ENCODE results near the gene TMEM163. TPM values are rescaled to one million over a fixed set of nuclear protein-coding genes. Genes with fewer than 3 reads are reported as not detected.

TMEM163 gene
- total RNA-seq, 2 experiments from 2014 or later, result 0.51 TPM; not detected in 1

- intact Hi-C loops (cut with micrococcal nuclease; ENCODE audit: unreplicated experiment), result no loop called here
- H3K9me2 ChIP-seq (ENCODE audit: insufficient read depth, low read length), result no peaks in the 10 kb centered on the region
- no peaks in the 10 kb centered on the region for H3K9me3 ChIP-seq (ENCODE audit: low read length)
- no TSS peak for BruUV-seq (replicated peaks)
- H3K4me3 ChIP-seq (ENCODE audit: low read depth, low read length, poor library complexity, severe bottlenecking), result no peak overlapping the region
- no peak overlapping the region for H3K27ac ChIP-seq (ENCODE audit: low read depth, low read length, poor library complexity, severe bottlenecking)
- H3K36me3 ChIP-seq (ENCODE audit: insufficient read depth, low read length), result no peaks in the 10 kb centered on the region
- TF ChIP-seq CTCF (conservative IDR thresholded peaks at IDR 0.05; ENCODE audit: low read length) (no peak), EZH2phosphoT487 (IDR thresholded peaks at IDR 0.05; ENCODE audit: borderline replicate concordance, low read depth, low read length) (no peak)
- no peak overlapping the region for H3K4me2 ChIP-seq (ENCODE audit: low read length)
- no peak for DNase-seq (ENCODE audit: low spot score)
- no peak overlapping the region for H2AFZ ChIP-seq (ENCODE audit: low read length)
- H3K4me1 ChIP-seq (ENCODE audit: insufficient read depth, low read length, poor library complexity, severe bottlenecking), result no peaks in the 10 kb centered on the region
- H4K20me1 ChIP-seq (ENCODE audit: insufficient read depth, low read length), result no peaks in the 10 kb centered on the region
- H3K79me2 ChIP-seq (ENCODE audit: insufficient read depth, low read depth, low read length), result no peaks in the 10 kb centered on the region
- CTCF ChIA-PET (ENCODE audit: unreplicated experiment), result no interaction called here
- POLR2A ChIA-PET, result no interaction called here
Observed at GRCh38 chr2:134573724-134574123, 145.1 kb downstream of the TMEM163 start.

- intact Hi-C loops (cut with micrococcal nuclease; ENCODE audit: unreplicated experiment), result no loop called here
- H3K36me3 ChIP-seq (ENCODE audit: insufficient read depth, low read length), result no peaks in the 10 kb centered on the region
- H3K4me3 ChIP-seq (ENCODE audit: low read depth, low read length, poor library complexity, severe bottlenecking), result no peak overlapping the region
- TF ChIP-seq EZH2phosphoT487 (IDR thresholded peaks at IDR 0.05; ENCODE audit: borderline replicate concordance, low read depth, low read length) (no peak), CTCF (conservative IDR thresholded peaks at IDR 0.05; ENCODE audit: low read length) (no peak)
- H3K4me2 ChIP-seq (ENCODE audit: low read length), result no peak overlapping the region
- no peaks in the 10 kb centered on the region for H3K9me3 ChIP-seq (ENCODE audit: low read length)
- ChIA-PET CTCF (ENCODE audit: unreplicated experiment) (no interaction called here), POLR2A (no interaction called here)
- no peaks in the 10 kb centered on the region for H3K79me2 ChIP-seq (ENCODE audit: insufficient read depth, low read depth, low read length)
- no peaks in the 10 kb centered on the region for H3K4me1 ChIP-seq (ENCODE audit: insufficient read depth, low read length, poor library complexity, severe bottlenecking)
- no peak overlapping the region for H2AFZ ChIP-seq (ENCODE audit: low read length)
- no peak overlapping the region for H3K27ac ChIP-seq (ENCODE audit: low read depth, low read length, poor library complexity, severe bottlenecking)
- DNase-seq (ENCODE audit: low spot score), result no peak
- H3K9me2 ChIP-seq (ENCODE audit: insufficient read depth, low read length), result no peaks in the 10 kb centered on the region
- no peaks in the 10 kb centered on the region for H4K20me1 ChIP-seq (ENCODE audit: insufficient read depth, low read length)
- BruUV-seq (replicated peaks), result no TSS peak
Observed at GRCh38 chr2:134573085-134573370, 145.8 kb downstream of the TMEM163 start.

- Histone ChIP-seq H3K79me2 (ENCODE audit: insufficient read depth, low read depth, low read length) (no peaks in the 10 kb centered on the region), H3K36me3 (ENCODE audit: insufficient read depth, low read length) (no peaks in the 10 kb centered on the region), H3K4me3 (ENCODE audit: low read depth, low read length, poor library complexity, severe bottlenecking) (no peak overlapping the region), H3K27ac (ENCODE audit: low read depth, low read length, poor library complexity, severe bottlenecking) (no peak overlapping the region), H4K20me1 (ENCODE audit: insufficient read depth, low read length) (no peaks in the 10 kb centered on the region), H2AFZ (ENCODE audit: low read length) (no peak overlapping the region), H3K9me3 (ENCODE audit: low read length) (no peaks in the 10 kb centered on the region), H3K4me1 (ENCODE audit: insufficient read depth, low read length, poor library complexity, severe bottlenecking) (no peaks in the 10 kb centered on the region), H3K4me2 (ENCODE audit: low read length) (no peak overlapping the region), H3K9me2 (ENCODE audit: insufficient read depth, low read length) (no peaks in the 10 kb centered on the region)
- CTCF ChIA-PET (ENCODE audit: unreplicated experiment), result no interaction called here
- DNase-seq (ENCODE audit: low spot score), result no peak
- no TSS peak for BruUV-seq (replicated peaks)
- intact Hi-C loops (cut with micrococcal nuclease; ENCODE audit: unreplicated experiment), result no loop called here
- TF ChIP-seq CTCF (conservative IDR thresholded peaks at IDR 0.05; ENCODE audit: low read length) (no peak), EZH2phosphoT487 (IDR thresholded peaks at IDR 0.05; ENCODE audit: borderline replicate concordance, low read depth, low read length) (no peak)
- POLR2A ChIA-PET, result no interaction called here
Observed at GRCh38 chr2:134572314-134573084, 146.3 kb downstream of the TMEM163 start.

Data from OCI-LY7 (cell line).